Kidney (tissue), 14 donors: Measurements from ENCODE around the gene PCYT2. TPM values are rescaled to one million over a fixed set of nuclear protein-coding genes. Genes with fewer than 3 reads are reported as not detected.

Experiments used
- DNase-seq, 5 donors: peaks; one replicate each; pipeline ENCODE4 v3.0.0-alpha.2; 2013 to 2020
- FAIRE-seq: peaks from 2 replicates; lab custom pipeline; 2012; peaks lifted over from hg19 to GRCh38; lab: Jason Lieb, UNC
- H3K27ac ChIP-seq, 2 donors: one replicate each; pipeline ENCODE4 v1.7.0; 2013; ENCODE audit warnings: low read depth in 2 of 2, low read length in 2 of 2, inconsistent platforms in 1 of 2
- H3K27me3 ChIP-seq: one replicate; pipeline ENCODE4 v1.7.1; 2013; ENCODE audit warnings: low read length, inconsistent platforms; ENCODE audit not compliant: control insufficient read depth, insufficient read depth
- H3K36me3 ChIP-seq, 3 donors: one replicate each; pipeline versions ENCODE4 v1.7.0 to v1.7.1; 2013; ENCODE audit warnings: low read length in 3 of 3, control low read depth in 1 of 3, inconsistent platforms in 1 of 3; ENCODE audit not compliant: insufficient read depth in 3 of 3, control insufficient read depth in 2 of 3
- H3K4me1 ChIP-seq, 3 donors: one replicate each; pipeline versions ENCODE4 v1.7.0 to v1.7.1; 2013; ENCODE audit warnings: low read length in 3 of 3, inconsistent platforms in 1 of 3, low read depth in 1 of 3; ENCODE audit not compliant: control insufficient read depth in 2 of 3, insufficient read depth in 2 of 3
- H3K4me3 ChIP-seq, 3 donors: one replicate each; pipeline versions ENCODE4 v1.7.0 to v1.8.1; 2013; ENCODE audit warnings: low read length in 3 of 3, control low read depth in 1 of 3, inconsistent platforms in 1 of 3
- H3K9ac ChIP-seq, 3 donors: one replicate each; pipeline versions ENCODE4 v1.7.0 to v1.7.1; 2013; ENCODE audit warnings: low read length in 3 of 3, control low read depth in 1 of 3, inconsistent platforms in 1 of 3
- H3K9me3 ChIP-seq, 3 donors: one replicate each; pipeline versions ENCODE4 v1.7.0 to v1.7.1; 2013; ENCODE audit warnings: low read length in 3 of 3, control low read depth in 1 of 3, inconsistent platforms in 1 of 3; ENCODE audit not compliant: control insufficient read depth in 2 of 3, insufficient read depth in 1 of 3
- intact Hi-C: fragments of 100-400 bp; cut with DNase I; formaldehyde crosslinking; loops from one replicate; pipeline ENCODE4 v1.11.1; 2022
- polyA plus RNA-seq: library from polyadenylated mRNA; stranded (reverse); fragments of 350-450 nt; fragmentation: Illumina TruSeq; extraction: RNeasy Lipid Tissue Mini Kit (QIAGEN cat#74804); gene quantifications from one replicate; pipeline ENCODE4 v1.2.3, GENCODE V29; 2014; ENCODE audit warnings: low read depth, low replicate concordance; ENCODE audit not compliant: insufficient read depth
- total RNA-seq: library from RNA; stranded (reverse); fragmentation: NEBNext Ultra II Directional; extraction: Animal tissue kit (Norgen Biotek cat#: 25700); gene quantifications from one replicate; pipeline ENCODE4 v1.2.1, GENCODE V29; 2021
- TF ChIP-seq, protein P1 (sequence below): IDR thresholded peaks from 3 replicates; pipeline ENCODE4 v1.5.1; 2012; ENCODE audit warnings: mild to moderate bottlenecking, moderate library complexity, borderline replicate concordance; ENCODE audit not compliant: insufficient read depth; ENCODE audit errors: extremely low read depth
- donor health status: control.
- donor health status: control.
- donor health status: control.
- donor health status: control.
- donor health status: control.
- donor health status: DM: yes; HTN: yes; CAD: no.
- donor health status: Normal renal cell carcinoma (clear cell type).

PCYT2 gene
- total and polyA plus RNA-seq, 2 donors from 2014 or later, result 28.4 to 104 TPM

- FAIRE-seq (no peak), DNase-seq (peak in 1 of 5 donors; percentile 72)
- Histone ChIP-seq H3K4me3 (no peak overlapping the region), H3K9me3 (no peaks in the 10 kb centered on the region), H3K27me3 (no peaks in the 10 kb centered on the region), H3K9ac (no peak overlapping the region), H3K27ac (no peak overlapping the region), H3K4me1 (peaks cover 0 to 7% (median 4%) of the 10 kb centered on the region in 3 donors), H3K36me3 (no peaks in the 10 kb centered on the region)
- TF ChIP-seq, protein P1, sequence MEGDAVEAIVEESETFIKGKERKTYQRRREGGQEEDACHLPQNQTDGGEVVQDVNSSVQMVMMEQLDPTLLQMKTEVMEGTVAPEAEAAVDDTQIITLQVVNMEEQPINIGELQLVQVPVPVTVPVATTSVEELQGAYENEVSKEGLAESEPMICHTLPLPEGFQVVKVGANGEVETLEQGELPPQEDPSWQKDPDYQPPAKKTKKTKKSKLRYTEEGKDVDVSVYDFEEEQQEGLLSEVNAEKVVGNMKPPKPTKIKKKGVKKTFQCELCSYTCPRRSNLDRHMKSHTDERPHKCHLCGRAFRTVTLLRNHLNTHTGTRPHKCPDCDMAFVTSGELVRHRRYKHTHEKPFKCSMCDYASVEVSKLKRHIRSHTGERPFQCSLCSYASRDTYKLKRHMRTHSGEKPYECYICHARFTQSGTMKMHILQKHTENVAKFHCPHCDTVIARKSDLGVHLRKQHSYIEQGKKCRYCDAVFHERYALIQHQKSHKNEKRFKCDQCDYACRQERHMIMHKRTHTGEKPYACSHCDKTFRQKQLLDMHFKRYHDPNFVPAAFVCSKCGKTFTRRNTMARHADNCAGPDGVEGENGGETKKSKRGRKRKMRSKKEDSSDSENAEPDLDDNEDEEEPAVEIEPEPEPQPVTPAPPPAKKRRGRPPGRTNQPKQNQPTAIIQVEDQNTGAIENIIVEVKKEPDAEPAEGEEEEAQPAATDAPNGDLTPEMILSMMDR, result no peak
- intact Hi-C loops, result no loop called here
These were observed 20.0 kb upstream of the PCYT2 start for GRCh38 chr17:81931189-81931556.

DNA sequence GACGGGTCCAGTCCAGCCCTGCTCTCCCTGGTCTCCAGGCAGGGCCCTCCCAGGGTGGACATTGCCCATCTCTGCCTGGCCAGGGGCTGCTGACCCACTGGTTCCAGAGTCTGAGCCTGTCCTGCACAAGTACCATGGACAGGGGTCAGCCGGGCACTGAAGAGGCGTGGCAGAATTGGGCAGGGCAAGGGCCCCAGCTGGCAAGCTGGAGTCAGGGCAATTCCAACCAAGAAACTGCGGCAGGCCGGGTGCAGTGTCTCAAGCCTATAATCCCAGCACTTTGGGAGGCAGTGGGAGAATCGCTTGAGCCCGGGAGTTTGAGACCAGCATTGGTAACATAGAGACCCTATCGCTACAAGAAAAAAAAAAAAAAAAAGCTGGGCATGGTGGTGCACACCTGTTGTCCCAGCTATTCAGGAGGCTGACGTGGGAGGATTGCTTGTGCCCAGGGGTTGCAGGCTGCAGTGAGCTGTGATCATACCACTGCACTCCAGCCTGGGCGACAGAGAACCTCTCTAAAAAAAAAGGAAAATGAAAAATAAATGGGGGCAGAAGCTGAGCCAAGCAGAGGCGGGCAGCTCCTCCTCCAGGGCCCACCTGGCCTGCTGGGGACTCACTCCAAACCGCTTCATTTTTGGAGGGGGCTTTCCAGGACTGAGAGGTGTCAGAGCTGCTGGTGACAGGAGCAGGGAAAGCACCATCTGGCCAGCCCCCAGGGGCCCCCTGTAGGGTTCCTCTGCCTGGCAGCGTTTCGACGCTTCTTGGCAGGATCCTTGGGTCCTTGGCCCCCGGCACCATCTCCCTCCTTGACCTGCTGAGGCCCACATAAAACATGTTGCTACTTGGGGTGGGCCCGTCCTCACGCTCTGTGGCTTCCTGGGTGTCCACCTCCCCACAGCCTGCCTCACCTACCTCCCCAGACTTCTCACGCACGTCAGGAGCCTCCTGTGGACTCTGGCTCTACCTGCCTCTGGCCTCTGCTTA lies 19.2 kb upstream of the PCYT2 start:
- Histone ChIP-seq H3K4me1 (peaks cover 0 to 13% (median 9%) of the 10 kb centered on the region in 3 donors), H3K27me3 (no peaks in the 10 kb centered on the region), H3K27ac (no peak overlapping the region), H3K9me3 (no peaks in the 10 kb centered on the region), H3K9ac (no peak overlapping the region), H3K4me3 (no peak overlapping the region), H3K36me3 (no peaks in the 10 kb centered on the region)
- TF ChIP-seq, protein P1, result no peak
- DNase-seq (peak in 3 of 5 donors; percentile 38 to 69 (median 46)), FAIRE-seq (no peak)
- intact Hi-C loops, result no loop called here

DNA sequence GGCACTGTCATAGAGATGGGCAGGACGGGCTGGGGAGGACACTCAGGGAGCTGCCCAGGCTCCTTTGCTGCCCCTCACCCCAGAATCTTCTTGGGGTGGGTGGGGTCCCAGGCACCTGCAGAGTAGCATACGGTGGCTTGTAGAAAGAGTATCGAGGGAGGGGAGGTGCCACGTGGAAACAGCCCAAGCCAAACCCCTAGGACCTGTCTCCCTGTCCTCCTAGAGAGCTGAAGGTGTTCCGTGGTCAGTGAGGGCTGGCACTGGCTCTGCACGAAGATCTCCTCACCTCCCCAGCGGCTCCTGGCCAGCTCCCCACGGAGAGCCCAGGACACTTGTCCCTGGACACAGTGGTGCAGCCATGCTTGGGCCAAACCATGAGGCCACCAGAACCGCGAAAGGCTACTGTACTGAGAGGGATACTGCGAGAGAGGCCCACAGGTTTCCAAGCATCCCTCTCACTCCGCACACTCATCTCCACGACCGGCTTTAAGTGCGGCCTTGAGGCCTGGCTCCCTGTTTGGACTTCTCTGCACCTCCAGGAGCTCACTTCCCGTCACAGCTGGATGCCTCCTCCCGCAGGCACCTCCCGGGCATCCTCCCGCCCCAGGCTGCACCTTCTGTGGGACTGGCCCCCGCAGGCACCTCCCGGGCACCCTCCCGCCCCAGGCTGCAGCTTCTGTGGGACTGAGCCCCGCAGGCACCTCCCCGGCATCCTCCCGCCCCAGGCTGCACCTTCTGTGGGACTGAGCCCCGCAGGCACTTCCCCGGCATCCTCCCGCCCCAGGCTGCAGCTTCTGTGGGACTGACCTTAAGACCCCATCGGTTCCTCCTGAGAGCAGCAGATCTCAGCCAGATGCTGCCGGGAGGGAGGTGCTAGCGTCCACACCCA lies 18.3 kb upstream of the PCYT2 start:
- Histone ChIP-seq H3K4me3 (no peak overlapping the region), H3K27me3 (no peaks in the 10 kb centered on the region), H3K4me1 (peaks cover 0 to 20% (median 14%) of the 10 kb centered on the region in 3 donors), H3K9me3 (no peaks in the 10 kb centered on the region), H3K36me3 (no peaks in the 10 kb centered on the region), H3K27ac (no peak overlapping the region), H3K9ac (no peak overlapping the region)
- intact Hi-C loops, result no loop called here
- DNase-seq (peak in 1 of 5 donors; percentile 65), FAIRE-seq (no peak)
- TF ChIP-seq, protein P1, result no peak
